ENCODE results near the gene MNX1.

The MNX1 gene

DNA sequence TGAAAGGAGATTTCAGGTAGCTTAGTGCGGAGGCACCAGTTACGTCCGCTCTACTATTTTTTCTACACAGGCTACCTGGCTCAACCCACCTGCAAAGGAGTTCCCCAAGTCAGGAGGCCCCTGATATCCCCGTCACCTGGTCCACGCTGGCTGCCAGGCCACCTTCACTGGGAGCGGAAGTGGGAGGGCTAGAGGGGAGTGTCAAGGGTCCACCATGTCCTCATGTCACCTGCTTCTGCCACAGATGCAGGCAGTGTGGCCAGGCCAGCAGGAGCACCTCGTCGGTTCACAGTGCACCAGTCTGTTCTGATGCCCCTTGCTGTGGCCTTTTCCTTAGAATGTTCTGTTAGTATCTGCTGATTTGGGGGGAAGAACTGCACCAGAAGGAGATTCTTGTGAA, 44.1 kb downstream of the MNX1 start:
- no peak overlapping the region for H3K4me3 ChIP-seq (ENCODE audit: low read depth, low read length)
- TF ChIP-seq, protein P1, sequence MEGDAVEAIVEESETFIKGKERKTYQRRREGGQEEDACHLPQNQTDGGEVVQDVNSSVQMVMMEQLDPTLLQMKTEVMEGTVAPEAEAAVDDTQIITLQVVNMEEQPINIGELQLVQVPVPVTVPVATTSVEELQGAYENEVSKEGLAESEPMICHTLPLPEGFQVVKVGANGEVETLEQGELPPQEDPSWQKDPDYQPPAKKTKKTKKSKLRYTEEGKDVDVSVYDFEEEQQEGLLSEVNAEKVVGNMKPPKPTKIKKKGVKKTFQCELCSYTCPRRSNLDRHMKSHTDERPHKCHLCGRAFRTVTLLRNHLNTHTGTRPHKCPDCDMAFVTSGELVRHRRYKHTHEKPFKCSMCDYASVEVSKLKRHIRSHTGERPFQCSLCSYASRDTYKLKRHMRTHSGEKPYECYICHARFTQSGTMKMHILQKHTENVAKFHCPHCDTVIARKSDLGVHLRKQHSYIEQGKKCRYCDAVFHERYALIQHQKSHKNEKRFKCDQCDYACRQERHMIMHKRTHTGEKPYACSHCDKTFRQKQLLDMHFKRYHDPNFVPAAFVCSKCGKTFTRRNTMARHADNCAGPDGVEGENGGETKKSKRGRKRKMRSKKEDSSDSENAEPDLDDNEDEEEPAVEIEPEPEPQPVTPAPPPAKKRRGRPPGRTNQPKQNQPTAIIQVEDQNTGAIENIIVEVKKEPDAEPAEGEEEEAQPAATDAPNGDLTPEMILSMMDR (IDR thresholded peaks at IDR 0.05; ENCODE audit: control insufficient read depth, extremely low read depth, insufficient read depth): no peak
- no peak for DNase-seq (ENCODE audit: low read depth)

DNA sequence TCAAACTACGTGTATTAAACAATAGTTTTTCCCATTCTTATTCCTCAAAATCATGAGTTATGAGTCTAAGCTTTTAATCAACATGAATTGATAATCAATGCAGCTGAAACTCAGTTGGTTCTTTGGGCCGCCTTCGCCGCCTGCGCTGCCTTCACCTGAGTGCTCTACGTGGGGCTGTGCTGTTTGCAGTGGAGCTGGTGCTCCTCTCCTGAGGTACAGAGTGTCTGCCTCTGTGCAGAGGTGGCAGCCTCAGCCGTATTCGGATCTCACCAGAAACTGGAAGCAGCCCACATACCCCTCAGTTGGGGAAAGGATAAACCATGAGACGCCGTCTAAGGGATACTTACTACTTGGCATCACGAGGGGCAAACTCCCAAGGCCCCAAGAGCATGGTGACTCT, 45.5 kb downstream of the MNX1 start:
- no peak overlapping the region for H3K4me3 ChIP-seq (ENCODE audit: low read depth, low read length)
- TF ChIP-seq, protein P1 (IDR thresholded peaks at IDR 0.05; ENCODE audit: control insufficient read depth, extremely low read depth, insufficient read depth): no peak
- no peak for DNase-seq (ENCODE audit: low read depth)

DNA sequence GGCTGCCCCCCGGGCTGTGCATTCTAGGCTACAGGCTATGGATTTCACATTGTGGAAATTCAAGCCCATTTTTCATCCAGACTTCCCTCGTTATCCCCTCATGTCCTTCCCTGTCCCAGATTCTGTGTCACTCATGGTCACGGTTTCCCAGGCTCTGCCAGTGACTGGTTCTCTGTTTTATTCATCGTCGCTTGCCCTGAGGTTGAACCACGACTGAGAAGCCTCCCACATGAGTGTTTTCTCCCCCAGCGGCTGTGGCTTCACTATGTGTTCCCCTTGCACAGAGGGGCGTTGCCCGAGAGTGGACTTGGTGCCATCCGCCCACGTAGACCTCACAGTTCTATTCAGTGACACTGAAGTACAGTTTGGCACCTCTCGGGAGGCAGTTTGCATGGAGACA, 47.0 kb downstream of the MNX1 start:
- no peak for DNase-seq (ENCODE audit: low read depth)
- TF ChIP-seq, protein P1 (IDR thresholded peaks at IDR 0.05; ENCODE audit: control insufficient read depth, extremely low read depth, insufficient read depth): no peak
- H3K4me3 ChIP-seq (ENCODE audit: low read depth, low read length): no peak overlapping the region

DNA sequence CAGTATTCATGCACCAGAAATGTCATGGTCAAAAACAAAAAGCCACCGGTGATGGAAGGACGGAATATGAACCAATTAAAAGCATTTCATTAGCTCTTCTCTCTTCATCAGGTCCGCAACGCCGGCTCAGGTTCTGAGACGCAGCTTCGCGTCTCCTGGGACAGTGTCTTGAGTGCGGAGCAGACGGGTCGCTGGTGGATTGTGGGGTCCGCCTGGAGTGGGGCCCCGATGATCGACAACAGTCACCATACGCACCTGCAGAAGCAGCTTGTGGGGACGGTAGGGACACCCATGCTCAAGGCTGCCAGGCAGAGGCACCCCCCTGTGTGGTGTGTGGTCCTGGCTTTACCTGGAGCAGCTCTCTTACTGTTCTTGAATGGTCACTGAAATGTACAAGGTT, 47.6 kb downstream of the MNX1 start:
- TF ChIP-seq, protein P1 (IDR thresholded peaks at IDR 0.05; ENCODE audit: control insufficient read depth, extremely low read depth, insufficient read depth): no peak
- no peak for DNase-seq (ENCODE audit: low read depth)
- H3K4me3 ChIP-seq (ENCODE audit: low read depth, low read length): no peak overlapping the region

DNA sequence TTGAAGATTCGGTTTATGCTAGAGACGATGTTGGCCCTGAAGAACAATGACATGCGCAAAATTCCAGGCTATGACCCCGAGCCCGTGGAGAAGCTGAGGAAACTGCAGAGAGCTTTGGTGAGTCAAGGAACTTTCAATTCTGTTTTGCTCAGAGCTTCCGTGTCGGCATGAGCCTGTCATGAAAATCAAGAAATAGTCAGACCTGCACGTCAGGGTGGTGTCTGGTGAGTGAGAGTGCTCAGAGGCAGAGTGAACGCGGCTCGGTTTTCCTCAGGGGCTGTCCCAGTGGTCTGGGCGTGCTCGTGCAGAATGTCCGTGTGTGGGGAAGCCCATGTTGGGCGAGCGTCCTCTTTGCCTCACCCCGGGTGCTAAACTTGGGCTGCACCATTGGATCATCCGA, 48.3 kb downstream of the MNX1 start:
- DNase-seq (ENCODE audit: low read depth): no peak
- TF ChIP-seq, protein P1 (IDR thresholded peaks at IDR 0.05; ENCODE audit: control insufficient read depth, extremely low read depth, insufficient read depth): no peak
- no peak overlapping the region for H3K4me3 ChIP-seq (ENCODE audit: low read depth, low read length)

DNA sequence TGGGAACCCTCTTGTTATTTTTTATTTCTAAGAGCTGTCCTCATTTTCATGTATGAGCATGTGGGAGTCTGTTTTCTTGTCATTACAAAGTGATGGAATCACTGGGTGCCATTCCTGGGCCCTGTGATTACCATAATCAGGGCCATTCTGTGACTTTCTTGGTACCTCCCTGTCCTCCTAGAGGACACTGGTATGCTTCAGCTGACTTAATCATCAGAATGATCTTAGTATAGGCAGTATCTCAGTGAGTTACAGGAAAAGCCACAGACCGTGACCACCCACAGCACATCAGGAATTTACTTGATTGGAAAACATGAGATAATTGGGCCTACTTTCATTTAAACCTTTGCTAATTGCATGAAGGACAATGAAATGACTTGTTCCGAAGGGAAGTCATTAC, 53.7 kb downstream of the MNX1 start:
- TF ChIP-seq, protein P1 (IDR thresholded peaks at IDR 0.05; ENCODE audit: control insufficient read depth, extremely low read depth, insufficient read depth): no peak
- no peak for DNase-seq (ENCODE audit: low read depth)
- H3K4me3 ChIP-seq (ENCODE audit: low read depth, low read length): no peak overlapping the region

DNA sequence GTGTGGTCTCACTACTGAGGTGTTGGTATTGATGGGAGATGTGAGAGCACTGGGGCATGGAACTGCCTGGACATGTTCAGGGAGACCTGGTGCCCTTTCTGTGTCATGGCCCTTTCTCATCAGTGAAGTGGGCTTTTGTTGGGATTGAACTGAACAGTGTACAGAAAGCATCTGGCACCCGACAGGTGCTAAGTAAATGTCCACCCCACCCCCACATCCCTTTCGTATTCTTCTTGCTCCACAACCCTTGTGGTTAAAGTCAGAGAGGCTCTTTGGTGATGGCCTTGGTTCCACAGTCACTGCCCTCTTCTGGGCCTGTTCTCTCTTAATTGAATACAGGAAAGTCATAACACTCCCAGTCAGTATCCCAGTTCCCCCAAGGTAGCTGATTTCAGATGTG, 55.5 kb downstream of the MNX1 start:
- TF ChIP-seq, protein P1 (IDR thresholded peaks at IDR 0.05; ENCODE audit: control insufficient read depth, extremely low read depth, insufficient read depth): no peak
- no peak for DNase-seq (ENCODE audit: low read depth)
- H3K4me3 ChIP-seq (ENCODE audit: low read depth, low read length): no peak overlapping the region

All from LNCaP clone FGC (cell line).